GM19025 (cell line): ENCODE results near the gene RAB31.
"Not testable (repeated sequence)": the region's sequence is repeated elsewhere in the genome, so short reads cannot be mapped to it uniquely, and the experiment has no call there.

Source experiments
- ATAC-seq: cut with Tn5 transposase; IDR thresholded peaks from one replicate; pipeline ENCODE4 v1.9.1; 2021; ENCODE audit warnings: mild to moderate bottlenecking, low read depth, moderate library complexity; ENCODE audit not compliant: unreplicated experiment

RAB31 gene

DNA sequence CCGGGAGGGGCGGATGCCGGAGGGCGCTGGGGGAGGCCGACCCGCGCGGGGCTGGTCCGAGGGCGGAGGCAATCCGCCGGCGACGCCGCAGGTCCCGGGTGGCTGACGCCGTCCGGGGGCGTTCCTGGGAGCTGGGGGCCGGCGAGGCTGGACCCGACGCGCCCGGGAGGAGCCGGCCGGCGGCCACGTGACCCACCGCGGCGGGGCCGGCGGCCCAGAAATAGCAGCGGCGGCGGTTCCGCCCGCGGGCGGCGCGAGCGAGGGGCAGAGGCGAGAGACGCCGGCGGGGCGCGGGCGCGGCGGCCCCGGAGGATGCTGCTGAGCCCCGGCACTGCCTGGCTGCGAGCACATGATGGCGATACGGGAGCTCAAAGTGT lies at the start of gene RAB31:
Gene RAB31, plus strand, starts transcription at position 245 of the 377 bp plus-strand sequence. Its CDS starts 105 bp downstream, at position 350.
- ATAC-seq, result no peak

- no peak for ATAC-seq
Measured at GRCh38 chr18:9659499-9660375, 48.4 kb upstream of the RAB31 start.

DNA sequence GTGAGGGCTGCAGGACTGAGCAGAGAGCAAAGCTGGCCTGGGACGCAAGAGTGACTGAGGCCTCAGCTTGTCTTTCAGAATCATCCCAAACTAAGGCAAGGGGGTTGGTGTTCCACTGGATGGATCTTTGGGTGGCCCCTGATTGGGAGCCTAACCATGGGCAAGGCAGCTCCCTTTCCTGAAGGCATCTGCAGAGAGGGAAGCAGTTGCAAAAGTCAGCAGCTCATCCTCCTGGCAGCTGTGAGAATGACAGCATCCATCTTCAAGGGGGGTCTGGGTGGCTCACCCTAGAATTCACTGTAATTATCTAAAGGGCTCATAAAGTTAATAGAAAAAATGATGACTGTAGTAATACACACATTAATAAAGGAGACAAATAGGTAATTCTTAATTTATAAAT lies 46.5 kb upstream of the RAB31 start:
- no peak for ATAC-seq

- ATAC-seq, result no peak
Measured at GRCh38 chr18:9663377-9663776, 44.7 kb upstream of the RAB31 start.

GRCh38 chr18:9665314-9665713 lies 42.8 kb upstream of the RAB31 start:
- ATAC-seq, result no peak

DNA sequence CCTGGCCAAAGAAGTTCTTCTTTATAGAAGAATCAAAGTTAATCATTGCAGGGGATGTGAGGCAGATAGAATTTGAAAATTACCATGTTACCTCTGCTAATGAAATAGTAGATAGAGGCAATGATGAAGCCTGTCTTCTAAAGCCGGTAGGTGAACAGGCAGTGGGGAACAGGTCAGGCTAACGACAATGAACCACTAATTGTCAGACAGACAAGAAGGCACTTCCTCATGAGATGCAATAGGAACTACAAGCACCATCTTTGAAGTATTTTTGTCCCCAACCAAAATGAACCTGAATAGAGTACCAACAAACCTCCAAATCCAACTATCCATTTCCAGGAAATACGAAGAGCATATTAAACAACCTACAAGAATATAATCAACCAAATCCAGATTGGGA lies 41.6 kb upstream of the RAB31 start:
- ATAC-seq, result no peak

GRCh38 chr18:9669016-9669415 lies 39.1 kb upstream of the RAB31 start:
- ATAC-seq, result no peak

DNA sequence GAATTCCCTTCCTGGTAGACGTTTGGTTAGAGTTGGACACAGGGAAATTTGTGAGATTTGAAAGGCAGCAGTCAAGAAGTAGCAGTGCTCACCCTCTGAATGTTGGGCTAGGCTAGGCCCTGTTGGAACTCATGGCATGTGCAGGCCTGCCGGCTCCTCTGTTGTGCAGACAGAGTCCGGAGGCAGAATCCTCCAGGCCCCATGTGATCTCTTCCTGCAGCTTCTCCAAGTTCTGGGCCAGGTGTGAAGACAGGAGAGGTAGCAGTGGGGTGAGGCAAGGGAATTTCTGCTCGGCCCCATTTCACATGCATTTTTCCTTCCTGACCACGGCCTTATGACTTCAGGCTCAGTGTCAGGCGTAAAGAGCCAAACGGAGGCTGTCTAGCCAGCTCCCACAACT lies 36.9 kb upstream of the RAB31 start:
- ATAC-seq, result no peak

GRCh38 chr18:9673296-9674251 lies 34.5 kb upstream of the RAB31 start:
- peak; percentile 94 for ATAC-seq

- not testable (repeated sequence) for ATAC-seq
Measured at GRCh38 chr18:9678216-9678615, 29.9 kb upstream of the RAB31 start.

GRCh38 chr18:9679125-9679524 lies 29.0 kb upstream of the RAB31 start:
- no peak for ATAC-seq

DNA sequence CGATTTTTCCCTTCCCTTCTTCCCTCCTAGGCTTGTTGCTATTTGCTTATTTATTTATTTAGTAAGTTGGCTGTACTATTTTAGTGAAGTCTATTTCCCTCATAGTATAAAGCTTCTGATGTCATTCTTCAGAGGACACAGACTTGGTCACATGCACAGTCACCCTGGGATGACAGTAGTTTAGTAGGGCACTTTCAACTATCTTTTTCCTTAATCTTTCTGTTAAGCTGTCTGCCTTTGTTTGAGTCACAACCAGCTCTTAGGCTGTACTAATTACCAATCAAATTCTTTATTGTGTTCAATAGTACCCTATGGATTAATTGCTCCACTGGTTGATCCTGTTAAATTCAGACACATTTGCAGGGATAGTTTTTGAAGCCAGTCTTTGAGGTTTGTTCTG lies 26.9 kb upstream of the RAB31 start:
- no peak for ATAC-seq

GRCh38 chr18:9682572-9682971 lies 25.5 kb upstream of the RAB31 start:
- ATAC-seq, result no peak

DNA sequence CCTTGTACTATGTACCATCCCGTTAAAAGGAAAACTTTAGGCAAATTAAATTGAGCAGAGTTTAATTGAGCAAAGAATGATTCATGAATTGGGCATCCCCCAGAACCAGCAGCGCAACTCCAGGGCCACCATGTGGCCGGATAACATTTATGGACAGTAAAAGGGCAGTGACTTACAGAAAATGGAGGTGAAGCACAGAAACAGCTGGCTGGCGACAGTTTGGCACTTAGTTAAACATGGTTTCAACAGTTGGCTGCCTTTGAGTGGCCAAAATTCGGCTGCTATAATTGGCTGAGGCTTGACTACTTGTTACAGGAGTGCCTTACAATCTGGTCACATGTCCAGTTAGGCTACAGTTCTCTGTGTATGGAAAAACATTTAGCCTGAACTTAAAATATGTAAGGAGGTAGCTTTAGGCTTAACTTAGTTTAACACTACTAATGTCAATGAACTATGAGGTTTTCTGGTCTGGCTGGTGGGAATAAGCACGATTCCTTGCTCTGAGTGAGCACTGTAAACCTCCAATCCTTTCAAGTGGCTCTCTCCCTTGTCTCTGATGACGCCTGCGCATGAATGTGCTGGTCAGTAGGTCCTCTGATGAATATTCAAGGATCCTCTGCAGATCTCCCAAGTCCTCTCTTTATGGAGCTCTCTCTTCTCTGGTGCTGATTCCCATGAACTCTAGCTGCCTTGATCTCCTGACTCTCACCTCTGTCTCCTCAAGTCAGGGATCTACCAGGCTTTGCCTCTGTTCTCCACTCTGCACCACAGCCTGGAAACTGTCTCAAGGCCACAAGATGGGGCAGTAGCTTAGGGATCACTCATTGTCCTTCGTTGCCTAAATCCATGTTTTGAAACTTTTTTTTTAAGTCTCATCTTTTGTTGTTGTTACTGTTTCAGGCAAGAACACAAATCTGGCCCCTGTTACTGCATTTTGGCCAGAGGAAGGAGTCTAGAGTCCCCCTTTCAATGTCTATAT lies 24.4 kb upstream of the RAB31 start:
- no peak for ATAC-seq

DNA sequence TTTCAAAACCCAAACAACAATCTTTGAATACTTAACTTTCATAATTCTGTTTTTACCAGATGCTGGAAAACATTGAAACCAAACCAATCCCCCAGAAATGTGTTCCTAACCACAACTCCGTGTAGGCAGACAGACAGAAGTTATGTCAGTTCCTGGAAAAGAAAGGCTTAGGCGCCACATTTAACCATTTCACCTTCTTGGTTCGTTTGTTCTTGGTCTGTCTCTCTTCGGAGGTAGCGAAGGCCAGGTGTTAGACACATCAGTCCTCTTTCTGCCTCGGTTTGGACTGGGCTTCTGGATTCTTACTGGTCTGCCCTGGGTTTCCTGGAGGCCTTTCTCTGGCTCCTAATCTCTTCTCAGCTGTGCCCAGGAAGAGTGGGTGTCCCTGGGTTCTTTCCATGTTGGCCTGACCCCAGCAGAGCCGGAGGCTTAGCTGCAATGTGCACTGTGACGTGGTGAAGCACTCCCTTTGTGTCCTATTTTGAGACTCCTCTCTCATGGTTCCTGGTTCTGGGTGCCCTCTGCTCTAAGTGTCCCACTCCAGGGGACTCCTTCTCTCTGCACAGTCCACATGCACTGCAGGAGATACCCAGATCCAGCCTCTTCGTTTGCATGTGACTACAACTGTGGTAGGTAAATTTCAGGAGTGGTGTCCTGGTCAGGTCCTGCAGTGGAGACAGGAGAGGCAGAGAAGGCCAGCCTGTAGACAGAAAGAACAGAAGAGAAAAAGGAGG lies 23.1 kb upstream of the RAB31 start:
- no peak for ATAC-seq

- ATAC-seq, result no peak
Measured at GRCh38 chr18:9685615-9685890, 22.5 kb upstream of the RAB31 start.

- ATAC-seq, result no peak
Measured at GRCh38 chr18:9688036-9688741, 19.9 kb upstream of the RAB31 start.

GRCh38 chr18:9689253-9689652 lies 18.8 kb upstream of the RAB31 start:
- ATAC-seq, result no peak
